Loucy (cell line): ENCODE measurements around the gene NDC80.

ENCODE experiments used
- H2AFZ ChIP-seq: fragments of 200-600 bp; sonication (generic); 2 replicates; pipeline ENCODE4 v1.6.0; 2016; ENCODE audit warnings: antibody characterized with exemption, mild to moderate bottlenecking, low read length, moderate library complexity
- H3F3A ChIP-seq: fragments of 200-600 bp; 2 replicates; pipeline ENCODE4 v1.6.0; 2016; ENCODE audit warnings: antibody characterized with exemption, low read depth, mild to moderate bottlenecking
- H3K27me3 ChIP-seq: fragments of 200-600 bp; sonication (generic); 2 replicates; pipeline ENCODE4 v1.6.1; 2014; ENCODE audit warnings: low read length, mild to moderate bottlenecking; ENCODE audit not compliant: insufficient read depth, poor library complexity, severe bottlenecking
- H3K36me3 ChIP-seq: fragments of 200-600 bp; sonication (generic); 2 replicates; pipeline ENCODE4 v1.6.1; 2016; ENCODE audit warnings: low read length; ENCODE audit not compliant: insufficient read depth
- H3K4me1 ChIP-seq: fragments of 200-600 bp; sonication (generic); 2 replicates; pipeline ENCODE4 v1.5.1; 2014; ENCODE audit warnings: low read length, mild to moderate bottlenecking; ENCODE audit not compliant: insufficient read depth, poor library complexity, severe bottlenecking
- H3K4me2 ChIP-seq: fragments of 200-600 bp; sonication (generic); 2 replicates; pipeline ENCODE4 v1.6.0; 2014; ENCODE audit warnings: antibody characterized with exemption, low read length, low read depth, mild to moderate bottlenecking; ENCODE audit not compliant: poor library complexity, severe bottlenecking
- H3K4me3 ChIP-seq: fragments of 200-600 bp; sonication (generic); 2 replicates; pipeline ENCODE4 v1.5.1; 2014; ENCODE audit warnings: low read length, mild to moderate bottlenecking, mixed read lengths; ENCODE audit not compliant: poor library complexity, severe bottlenecking
- H3K79me2 ChIP-seq: fragments of 200-600 bp; sonication (generic); 2 replicates; pipeline ENCODE4 v1.6.1; 2014; ENCODE audit warnings: low read length; ENCODE audit not compliant: insufficient read depth
- H3K9ac ChIP-seq: fragments of 200-600 bp; sonication (generic); 2 replicates; pipeline ENCODE4 v1.6.0; 2014; ENCODE audit warnings: mild to moderate bottlenecking, low read depth, low read length, moderate library complexity; ENCODE audit not compliant: poor library complexity, severe bottlenecking
- H3K9me2 ChIP-seq: fragments of 200-600 bp; sonication (generic); replicated peaks from 2 replicates; pipeline ENCODE4 v1.6.1; 2016; ENCODE audit warnings: low read depth, low read length, mixed read lengths
- H3K9me3 ChIP-seq: fragments of 200-600 bp; sonication (generic); 2 replicates; pipeline ENCODE4 v1.6.1; 2014; ENCODE audit warnings: mild to moderate bottlenecking, antibody characterized with exemption, low read length, low read depth; ENCODE audit not compliant: insufficient read depth
- H4K20me1 ChIP-seq: fragments of 200-600 bp; sonication (generic); 2 replicates; pipeline ENCODE4 v1.6.0; 2014; ENCODE audit warnings: antibody characterized with exemption, low read length, mild to moderate bottlenecking; ENCODE audit not compliant: insufficient read depth, poor library complexity, severe bottlenecking
- EZH2phosphoT487 ChIP-seq: fragments of 200-600 bp; IDR thresholded peaks from 2 replicates; pipeline ENCODE4 v1.6.1; 2018; ENCODE audit warnings: antibody characterized with exemption, mild to moderate bottlenecking, moderate library complexity, borderline replicate concordance
- TF ChIP-seq, protein P1 (sequence below): fragments of 200-600 bp; sonication (generic); conservative IDR thresholded peaks from 2 replicates; pipeline ENCODE4 v1.5.1; 2014; ENCODE audit warnings: mild to moderate bottlenecking, antibody characterized with exemption, low read length

The NDC80 gene

DNA sequence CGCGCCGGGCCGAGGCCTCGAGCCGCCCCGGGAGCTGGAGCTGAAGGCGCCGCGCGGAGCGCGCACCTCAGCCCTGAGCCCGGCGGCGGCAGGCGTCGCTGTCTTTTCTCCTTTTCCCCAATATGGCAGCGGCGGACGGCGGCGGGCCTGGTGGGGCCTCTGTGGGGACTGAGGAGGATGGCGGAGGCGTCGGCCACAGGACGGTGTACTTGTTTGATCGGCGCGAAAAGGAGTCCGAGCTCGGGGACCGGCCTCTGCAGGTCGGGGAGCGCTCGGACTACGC is 84.5 kb downstream of the NDC80 start:
- Histone ChIP-seq H3K4me3 (peak overlapping the region; percentile 87), H3K36me3 (no peaks in the 10 kb centered on the region), H4K20me1 (peaks cover 48% of the 10 kb centered on the region), H3F3A (no peaks in the 10 kb centered on the region), H3K4me2 (peak overlapping the region; percentile 76), H3K9me3 (no peaks in the 10 kb centered on the region), H3K4me1 (peaks cover 24% of the 10 kb centered on the region), H3K27me3 (no peaks in the 10 kb centered on the region), H3K79me2 (peaks cover 50% of the 10 kb centered on the region), H2AFZ (peak overlapping the region; percentile 80), H3K9me2 (no peaks in the 10 kb centered on the region), H3K9ac (peak overlapping the region; percentile 96)
- TF ChIP-seq EZH2phosphoT487, result no peak
- TF ChIP-seq, protein P1, sequence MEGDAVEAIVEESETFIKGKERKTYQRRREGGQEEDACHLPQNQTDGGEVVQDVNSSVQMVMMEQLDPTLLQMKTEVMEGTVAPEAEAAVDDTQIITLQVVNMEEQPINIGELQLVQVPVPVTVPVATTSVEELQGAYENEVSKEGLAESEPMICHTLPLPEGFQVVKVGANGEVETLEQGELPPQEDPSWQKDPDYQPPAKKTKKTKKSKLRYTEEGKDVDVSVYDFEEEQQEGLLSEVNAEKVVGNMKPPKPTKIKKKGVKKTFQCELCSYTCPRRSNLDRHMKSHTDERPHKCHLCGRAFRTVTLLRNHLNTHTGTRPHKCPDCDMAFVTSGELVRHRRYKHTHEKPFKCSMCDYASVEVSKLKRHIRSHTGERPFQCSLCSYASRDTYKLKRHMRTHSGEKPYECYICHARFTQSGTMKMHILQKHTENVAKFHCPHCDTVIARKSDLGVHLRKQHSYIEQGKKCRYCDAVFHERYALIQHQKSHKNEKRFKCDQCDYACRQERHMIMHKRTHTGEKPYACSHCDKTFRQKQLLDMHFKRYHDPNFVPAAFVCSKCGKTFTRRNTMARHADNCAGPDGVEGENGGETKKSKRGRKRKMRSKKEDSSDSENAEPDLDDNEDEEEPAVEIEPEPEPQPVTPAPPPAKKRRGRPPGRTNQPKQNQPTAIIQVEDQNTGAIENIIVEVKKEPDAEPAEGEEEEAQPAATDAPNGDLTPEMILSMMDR, result no peak

- H3K79me2 ChIP-seq, result peaks cover 55% of the 10 kb centered on the region
- H3K4me1 ChIP-seq, result peaks cover 24% of the 10 kb centered on the region
- H3K9ac ChIP-seq, result peak overlapping the region; percentile 96
- H4K20me1 ChIP-seq, result peaks cover 53% of the 10 kb centered on the region
- H3K9me2 ChIP-seq, result no peaks in the 10 kb centered on the region
- no peak for TF ChIP-seq EZH2phosphoT487
- TF ChIP-seq, protein P1, result no peak
- H3K9me3 ChIP-seq, result no peaks in the 10 kb centered on the region
- H3F3A ChIP-seq, result no peaks in the 10 kb centered on the region
- H3K36me3 ChIP-seq, result no peaks in the 10 kb centered on the region
- H3K4me3 ChIP-seq, result peak overlapping the region; percentile 87
- H2AFZ ChIP-seq, result peak overlapping the region; percentile 80
- H3K4me2 ChIP-seq, result peak overlapping the region; percentile 76
- H3K27me3 ChIP-seq, result no peaks in the 10 kb centered on the region
Measured at GRCh38 chr18:2656237-2656980, 85.1 kb downstream of the NDC80 start.

GRCh38 chr18:2656981-2657512 is 85.7 kb downstream of the NDC80 start:
- Histone ChIP-seq H3K4me3 (peak overlapping the region; percentile 87), H3K9me3 (no peaks in the 10 kb centered on the region), H4K20me1 (peaks cover 56% of the 10 kb centered on the region), H2AFZ (no peak overlapping the region), H3K36me3 (no peaks in the 10 kb centered on the region), H3K9ac (peak overlapping the region; percentile 96), H3K4me1 (peaks cover 24% of the 10 kb centered on the region), H3K4me2 (peak overlapping the region; percentile 76), H3K79me2 (peaks cover 59% of the 10 kb centered on the region), H3K9me2 (no peaks in the 10 kb centered on the region), H3F3A (no peaks in the 10 kb centered on the region), H3K27me3 (no peaks in the 10 kb centered on the region)
- no peak for TF ChIP-seq EZH2phosphoT487
- TF ChIP-seq, protein P1, result no peak
